GM18505 (cell line): ENCODE data around the gene PLEKHG3.

Experiments
- ATAC-seq: cut with Tn5 transposase; IDR thresholded peaks from one replicate; pipeline ENCODE4 v1.9.1; 2021; ENCODE audit not compliant: unreplicated experiment
- POLR2A ChIP-seq: IDR thresholded peaks from 4 replicates; pipeline ENCODE4 v1.6.1; 2011; ENCODE audit warnings: borderline replicate concordance; ENCODE audit not compliant: insufficient read depth, insufficient read length; ENCODE audit errors: extremely low read depth

PLEKHG3 gene

DNA sequence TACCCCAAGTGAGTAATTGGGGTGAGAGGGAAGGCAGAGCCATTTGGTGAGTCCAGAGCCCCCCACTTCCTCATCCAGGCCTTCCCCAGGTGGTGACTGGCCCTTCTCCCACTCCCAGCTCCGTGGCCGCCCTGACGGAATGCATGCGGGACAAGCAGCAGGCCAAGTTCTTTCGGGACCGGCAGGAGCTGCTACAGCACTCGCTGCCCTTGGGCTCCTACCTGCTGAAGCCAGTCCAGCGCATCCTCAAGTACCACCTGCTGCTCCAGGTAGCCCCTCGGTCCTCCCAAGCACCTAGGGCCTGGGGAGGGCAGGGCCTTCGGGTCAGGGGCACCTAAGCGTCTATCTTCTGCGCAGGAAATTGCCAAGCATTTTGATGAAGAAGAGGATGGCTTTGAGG, 26.5 kb downstream of the PLEKHG3 start:
- no peak for TF ChIP-seq POLR2A
- no peak for ATAC-seq

DNA sequence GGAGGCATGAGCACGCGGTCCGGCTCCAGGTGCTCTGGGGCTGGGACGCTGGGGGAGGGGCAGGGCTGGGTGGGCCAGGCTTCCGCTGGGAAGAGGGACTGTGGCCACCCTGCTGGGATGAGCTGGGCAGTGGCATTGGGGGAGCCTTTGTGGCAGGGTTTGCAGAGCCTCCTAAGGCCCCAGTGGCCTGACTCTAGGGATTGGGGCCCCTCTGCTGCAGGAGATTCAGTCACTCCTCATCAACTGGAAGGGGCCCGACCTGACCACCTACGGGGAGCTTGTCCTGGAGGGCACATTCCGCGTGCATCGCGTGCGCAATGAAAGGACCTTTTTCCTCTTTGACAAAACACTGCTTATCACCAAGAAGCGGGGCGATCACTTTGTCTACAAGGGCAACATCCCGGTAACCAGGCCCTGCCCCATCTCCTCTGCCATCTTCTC, 26.9 kb downstream of the PLEKHG3 start:
- no peak for ATAC-seq
- TF ChIP-seq POLR2A = no peak

DNA sequence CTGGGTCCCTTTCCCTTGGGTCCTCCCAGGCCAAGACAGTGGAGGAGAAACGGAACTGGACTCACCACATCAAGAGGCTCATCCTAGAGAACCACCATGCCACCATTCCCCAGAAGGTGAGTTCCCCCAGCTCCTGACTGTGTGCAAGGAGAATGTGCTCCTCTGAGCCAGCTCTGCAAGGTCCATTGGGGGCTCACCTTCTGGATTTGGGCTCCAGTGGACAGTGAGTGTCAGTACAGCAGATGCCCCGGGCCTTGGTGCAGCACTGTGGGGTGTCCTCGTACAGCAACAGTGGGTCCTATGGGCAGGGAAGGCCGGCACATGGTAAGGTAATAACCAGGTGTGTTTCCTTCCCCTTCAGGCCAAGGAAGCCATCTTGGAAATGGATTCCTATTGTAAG, 27.8 kb downstream of the PLEKHG3 start:
- ATAC-seq = no peak
- TF ChIP-seq POLR2A = no peak

DNA sequence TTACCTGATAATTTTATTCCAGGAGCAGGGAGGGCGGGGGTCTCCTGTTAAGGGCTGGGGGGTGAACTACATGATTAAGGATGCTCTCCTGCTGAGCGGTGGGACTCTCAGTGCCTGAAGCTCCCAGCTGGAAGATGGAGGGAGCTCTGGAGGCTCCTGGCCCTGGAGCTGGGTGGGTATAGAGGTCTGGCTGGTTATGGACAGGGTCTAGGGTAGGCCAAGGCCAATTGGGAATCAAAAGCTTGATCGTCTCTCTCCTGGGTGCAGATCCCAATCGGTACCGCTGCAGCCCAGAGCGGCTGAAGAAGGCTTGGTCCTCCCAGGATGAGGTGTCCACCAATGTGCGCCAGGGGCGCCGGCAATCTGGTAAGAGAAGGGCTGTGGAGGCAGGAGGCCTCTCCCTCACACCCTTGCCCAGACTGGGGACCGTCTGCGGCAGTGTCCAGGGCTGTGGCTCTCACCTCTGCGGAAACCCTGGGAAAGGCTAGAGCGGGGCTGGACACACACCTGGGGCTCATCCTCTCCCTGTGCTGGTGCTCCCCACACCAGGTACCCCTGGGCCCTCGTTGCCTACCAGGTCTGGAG, 28.4 kb downstream of the PLEKHG3 start:
- TF ChIP-seq POLR2A = no peak
- no peak for ATAC-seq

DNA sequence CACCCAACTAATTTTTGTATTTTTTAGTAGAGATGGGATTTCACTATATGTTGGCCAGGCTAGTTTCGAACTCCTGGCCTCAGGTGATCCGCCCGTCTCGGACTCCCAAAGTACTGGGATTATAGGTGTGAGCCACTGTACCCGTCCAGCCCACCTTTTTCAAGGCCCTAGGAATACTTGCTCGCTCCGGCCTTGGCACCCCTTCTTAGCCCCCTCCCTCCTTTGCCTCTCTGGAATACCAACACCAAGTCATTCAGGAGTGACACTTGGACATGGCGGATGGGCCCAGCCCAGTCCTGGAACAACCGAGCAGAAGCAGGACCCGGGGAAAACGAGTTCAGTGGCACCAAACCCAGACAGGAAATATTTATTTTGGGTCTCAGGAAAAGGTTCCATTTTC, 29.1 kb downstream of the PLEKHG3 start:
- no peak for TF ChIP-seq POLR2A
- no peak for ATAC-seq

DNA sequence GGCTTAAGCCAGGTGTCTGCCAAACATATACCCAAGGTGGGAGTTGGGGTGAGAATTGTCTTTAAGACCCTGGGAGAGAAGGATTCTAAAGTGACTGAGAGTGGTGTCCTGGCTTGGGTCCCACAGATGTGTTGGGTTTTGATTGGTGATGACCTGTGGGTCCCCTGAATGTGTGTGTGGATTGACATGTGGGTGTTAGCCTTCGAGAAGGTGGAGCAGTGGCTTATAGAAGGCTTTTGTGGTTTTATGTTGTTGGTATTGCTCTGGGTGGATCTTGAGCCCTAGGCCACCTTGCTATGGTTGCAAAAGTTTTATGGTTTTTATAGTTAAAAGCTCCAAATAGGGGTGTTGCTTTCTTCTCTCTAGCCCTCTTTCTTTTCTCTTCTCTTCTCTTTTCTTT, 29.7 kb downstream of the PLEKHG3 start:
- ATAC-seq = no peak
- no peak for TF ChIP-seq POLR2A

DNA sequence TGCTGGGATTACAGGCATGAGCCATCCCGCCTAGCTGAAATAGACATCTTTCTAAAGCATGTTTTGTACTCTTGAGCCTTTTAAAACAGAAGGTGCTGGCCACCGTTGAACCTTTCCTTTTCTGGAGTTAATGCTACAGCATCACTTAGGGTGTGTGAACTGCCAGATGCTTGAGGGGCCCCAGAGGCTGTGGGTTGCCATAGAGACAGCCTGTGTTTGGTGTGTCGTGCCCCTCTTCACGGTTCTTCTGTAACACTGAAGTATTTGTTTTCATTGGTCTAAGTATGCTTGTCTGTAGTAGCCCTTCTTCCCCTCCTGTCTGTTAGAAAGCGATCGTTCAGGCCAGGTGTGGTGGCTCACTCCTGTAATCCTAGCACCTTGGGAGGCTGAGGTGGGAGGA, 30.8 kb downstream of the PLEKHG3 start:
- no peak for ATAC-seq
- TF ChIP-seq POLR2A = no peak

DNA sequence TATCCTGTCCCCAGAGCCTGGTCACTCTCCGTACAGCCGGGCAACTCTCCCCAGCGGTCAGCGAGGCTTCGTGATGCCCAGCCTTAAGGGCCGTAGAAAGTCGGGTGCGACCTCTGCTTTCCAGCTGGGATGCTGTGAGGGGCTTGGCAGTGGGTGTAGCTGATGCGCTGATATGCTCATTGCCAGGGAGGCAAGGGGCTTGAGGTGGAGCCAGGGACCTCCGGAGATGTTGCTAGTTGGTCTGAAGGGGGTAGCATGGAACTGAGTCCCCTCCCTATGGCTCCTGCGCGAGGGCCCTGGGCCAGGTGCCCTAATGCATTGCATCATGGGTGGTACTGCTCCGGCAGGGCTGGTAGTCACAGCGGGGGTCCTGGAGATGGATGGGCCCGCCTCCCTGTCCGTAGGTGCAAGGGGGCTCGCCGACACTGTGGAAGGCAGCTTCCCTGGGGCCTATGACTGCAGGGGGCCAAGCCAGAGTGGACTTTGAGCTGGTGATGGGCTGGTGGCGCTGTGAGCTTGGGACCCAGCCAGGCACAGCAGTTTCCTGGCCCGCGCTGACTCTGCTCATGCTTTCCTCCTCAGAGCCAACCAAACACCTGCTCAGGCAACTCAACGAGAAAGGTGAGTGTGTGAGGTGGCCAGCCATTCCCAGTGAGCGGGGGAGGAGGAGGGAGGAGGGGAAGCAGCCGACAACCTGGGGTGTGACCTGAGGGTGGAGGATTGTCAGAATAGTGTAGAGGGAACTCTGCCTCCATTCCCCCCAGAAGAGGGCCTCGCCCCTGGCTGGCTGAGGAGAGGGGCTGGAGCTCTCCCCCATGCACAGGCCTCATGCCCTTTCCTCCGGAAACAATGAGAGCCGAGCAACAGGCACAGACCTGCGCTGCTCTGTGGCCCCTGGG, 32.3 kb downstream of the PLEKHG3 start:
- TF ChIP-seq POLR2A = no peak
- no peak for ATAC-seq

DNA sequence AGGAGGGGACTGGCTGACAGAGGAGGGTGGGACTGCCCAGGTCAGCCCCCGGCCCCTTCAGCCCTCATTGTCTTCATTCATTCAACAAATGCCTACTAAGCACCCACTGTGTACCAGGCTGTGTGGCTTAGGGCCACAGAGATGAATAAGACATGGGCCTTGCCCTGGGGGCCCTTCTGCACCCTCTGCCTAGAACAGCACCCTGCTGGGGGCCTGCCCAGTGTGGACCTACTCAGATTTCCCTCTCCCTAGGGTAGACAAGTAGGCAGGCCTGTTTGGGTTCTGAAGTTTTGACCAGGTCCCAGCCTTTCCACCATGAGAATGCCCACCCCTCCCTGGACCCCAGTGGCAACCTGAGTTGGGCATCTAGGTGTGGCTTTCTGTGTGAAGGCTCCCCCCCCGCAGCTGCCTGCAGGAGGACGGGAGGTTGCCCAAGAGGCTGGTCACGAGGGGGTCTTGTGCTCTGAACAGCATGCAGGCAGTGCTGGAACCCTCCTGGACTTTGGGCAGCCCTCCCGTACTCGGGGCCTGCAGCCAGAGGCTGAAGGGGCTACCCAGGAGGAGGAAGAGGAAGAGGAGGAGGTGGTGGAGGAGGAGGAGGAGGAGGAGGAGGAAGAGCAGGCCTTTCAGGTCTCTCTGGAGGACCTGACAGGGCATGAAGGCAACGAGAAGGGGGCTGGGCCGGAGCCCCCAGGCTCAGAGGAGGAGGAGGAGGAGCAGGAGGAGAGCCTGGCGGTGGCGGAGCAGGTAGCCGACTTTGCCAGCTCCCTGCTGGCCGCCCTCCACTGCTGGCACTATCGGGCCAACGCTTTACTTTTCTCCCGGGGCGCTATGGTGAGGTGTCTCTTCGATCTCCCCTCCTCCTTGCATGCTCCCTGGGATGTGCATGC, 33.4 kb downstream of the PLEKHG3 start:
- no peak for TF ChIP-seq POLR2A
- ATAC-seq = no peak

DNA sequence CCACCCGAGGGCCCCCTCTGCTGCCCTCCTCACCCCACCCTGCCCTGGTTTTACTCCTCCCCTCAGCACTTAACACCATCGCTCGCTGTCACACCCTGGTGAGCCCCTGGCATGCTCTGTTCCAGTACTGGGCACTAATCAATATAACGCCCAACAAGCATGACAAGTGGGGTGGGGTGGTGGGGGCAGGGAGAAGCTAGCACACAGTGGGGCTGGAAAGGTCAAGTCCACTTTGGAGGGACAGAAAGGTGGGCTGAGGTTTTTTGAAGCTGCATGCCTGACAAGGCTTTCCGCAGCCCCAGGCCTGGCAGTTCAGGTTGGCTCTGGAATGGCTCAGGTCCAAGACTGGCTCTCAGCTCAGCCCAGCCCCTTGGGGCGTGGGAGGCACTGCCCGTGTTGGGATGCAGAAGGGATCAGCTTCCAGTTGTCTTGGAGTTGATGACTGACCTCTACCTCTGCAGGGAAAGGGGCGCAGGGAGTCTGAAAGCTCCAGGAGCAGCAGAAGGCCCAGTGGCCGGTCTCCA, 34.1 kb downstream of the PLEKHG3 start:
- no peak for ATAC-seq
- no peak for TF ChIP-seq POLR2A

DNA sequence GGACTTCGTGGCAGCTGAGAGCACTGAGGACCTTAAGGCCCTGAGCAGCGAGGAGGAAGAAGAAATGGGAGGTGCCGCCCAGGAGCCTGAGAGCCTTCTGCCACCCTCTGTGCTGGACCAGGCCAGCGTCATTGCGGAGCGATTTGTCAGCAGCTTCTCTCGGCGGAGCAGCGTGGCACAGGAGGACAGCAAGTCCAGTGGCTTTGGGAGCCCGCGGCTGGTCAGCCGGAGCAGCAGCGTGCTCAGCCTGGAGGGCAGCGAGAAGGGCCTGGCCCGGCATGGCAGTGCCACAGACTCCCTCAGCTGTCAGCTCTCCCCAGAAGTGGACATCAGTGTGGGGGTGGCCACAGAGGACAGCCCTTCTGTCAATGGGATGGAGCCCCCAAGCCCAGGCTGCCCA, 37.0 kb downstream of the PLEKHG3 start:
- no peak for TF ChIP-seq POLR2A
- no peak for ATAC-seq

DNA sequence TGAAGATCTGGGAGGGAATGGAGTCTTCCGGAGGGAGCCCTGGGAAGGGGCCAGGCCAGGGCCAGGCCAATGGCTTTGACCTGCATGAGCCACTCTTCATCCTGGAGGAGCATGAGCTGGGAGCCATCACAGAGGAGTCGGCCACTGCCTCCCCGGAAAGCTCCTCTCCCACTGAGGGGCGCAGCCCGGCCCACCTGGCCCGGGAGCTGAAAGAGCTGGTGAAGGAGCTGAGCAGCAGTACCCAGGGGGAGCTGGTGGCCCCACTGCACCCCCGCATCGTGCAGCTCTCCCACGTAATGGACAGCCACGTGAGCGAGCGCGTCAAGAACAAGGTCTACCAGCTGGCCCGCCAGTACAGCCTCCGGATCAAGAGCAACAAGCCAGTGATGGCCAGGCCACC, 37.7 kb downstream of the PLEKHG3 start:
- no peak for ATAC-seq
- TF ChIP-seq POLR2A = no peak

DNA sequence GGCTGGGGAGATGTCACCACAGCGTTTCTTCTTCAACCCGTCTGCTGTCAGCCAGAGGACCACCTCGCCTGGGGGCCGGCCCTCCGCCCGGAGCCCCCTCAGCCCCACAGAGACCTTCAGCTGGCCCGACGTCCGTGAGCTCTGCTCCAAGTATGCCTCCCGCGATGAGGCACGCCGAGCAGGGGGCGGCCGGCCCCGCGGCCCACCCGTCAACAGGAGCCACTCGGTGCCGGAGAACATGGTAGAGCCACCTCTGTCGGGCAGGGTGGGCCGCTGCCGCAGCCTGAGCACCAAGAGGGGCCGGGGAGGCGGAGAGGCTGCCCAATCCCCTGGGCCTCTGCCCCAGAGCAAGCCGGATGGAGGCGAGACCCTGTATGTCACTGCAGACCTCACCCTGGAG, 38.8 kb downstream of the PLEKHG3 start:
- no peak for ATAC-seq
- TF ChIP-seq POLR2A = no peak
